GM12892 (cell line): ENCODE data around the gene TCOF1.
A peak's percentile ranks its signal among the peaks of the same experiment; 100 is the strongest.

Source experiments
- DNase-seq: peaks from one replicate; pipeline ENCODE4 v3.0.0; 2011; ENCODE audit not compliant: insufficient read length
- FAIRE-seq: peaks from 2 replicates; lab custom pipeline; 2011; peaks lifted over from hg19 to GRCh38; lab: Jason Lieb, UNC
- POLR2A ChIP-seq: IDR thresholded peaks from 2 replicates; pipeline ENCODE4 v1.6.1; 2011; ENCODE audit warnings: low read depth, low read length, control low read depth
- POLR2AphosphoS5 ChIP-seq: IDR thresholded peaks from 2 replicates; pipeline ENCODE4 v1.6.1; 2011; ENCODE audit warnings: low read depth, low read length, control low read depth
- TAF1 ChIP-seq: IDR thresholded peaks from 2 replicates; pipeline ENCODE4 v1.6.1; 2011; ENCODE audit warnings: low read depth, mild to moderate bottlenecking, control low read depth, low read length, borderline replicate concordance

Gene TCOF1

GRCh38 chr5:150396267-150396666, 38.8 kb downstream of the TCOF1 start:
- TF ChIP-seq POLR2AphosphoS5 = no peak; the same call in 1 of the 2 replicates
- no peak for TF ChIP-seq POLR2A
- TF ChIP-seq TAF1 = no peak
- DNase-seq (no peak), FAIRE-seq (no peak)

- no peak for DNase-seq
- TF ChIP-seq TAF1 = no peak
- peak; percentile 63; the same call in 1 of the 2 replicates for TF ChIP-seq POLR2A
- peak; percentile 81 for TF ChIP-seq POLR2AphosphoS5
- no peak for FAIRE-seq
Measured at GRCh38 chr5:150397146-150397781, 39.8 kb downstream of the TCOF1 start.

GRCh38 chr5:150397782-150398721, 40.6 kb downstream of the TCOF1 start:
- TF ChIP-seq POLR2AphosphoS5 (no peak), TAF1 (0 out of 2 replicates have a peak, but pooled peaks have one; percentile 26)
- no peak for FAIRE-seq
- DNase-seq = no peak

- FAIRE-seq (peak; percentile 96), DNase-seq (peak; percentile 71)
- TF ChIP-seq TAF1 (no peak), POLR2A (peak; percentile 86), POLR2AphosphoS5 (peak; percentile 94)
Measured at GRCh38 chr5:150398722-150399523, 41.4 kb downstream of the TCOF1 start.

GRCh38 chr5:150399524-150400211, 42.2 kb downstream of the TCOF1 start:
- DNase-seq (no peak), FAIRE-seq (no peak)
- peak; percentile 42; the same call in 1 of the 2 replicates for TF ChIP-seq TAF1
- TF ChIP-seq POLR2AphosphoS5 = peak; percentile 58
- peak; percentile 35 for TF ChIP-seq POLR2A

- peak; percentile 82 for FAIRE-seq
- peak; percentile 59 for TF ChIP-seq TAF1
- peak; percentile 98 for TF ChIP-seq POLR2AphosphoS5
- TF ChIP-seq POLR2A = peak; percentile 92
- no peak for DNase-seq
Measured at GRCh38 chr5:150400316-150401075, 43.0 kb downstream of the TCOF1 start.

- DNase-seq = no peak
- FAIRE-seq = no peak
Measured at GRCh38 chr5:150401076-150401375, 43.5 kb downstream of the TCOF1 start.

GRCh38 chr5:150401376-150402228, 44.1 kb downstream of the TCOF1 start:
- FAIRE-seq = peak; percentile 9
- DNase-seq = no peak

More at GRCh38 chr5:150401076-150401375, 43.5 kb downstream of the TCOF1 start:
- no peak for TF ChIP-seq TAF1
- TF ChIP-seq POLR2A = peak; percentile 11; the same call in 1 of the 2 replicates
- peak; percentile 23 for TF ChIP-seq POLR2AphosphoS5

GRCh38 chr5:150402229-150402773, 44.8 kb downstream of the TCOF1 start:
- TF ChIP-seq POLR2A (peak; percentile 76), POLR2AphosphoS5 (peak; percentile 73), TAF1 (no peak)
- FAIRE-seq = no peak
- no peak for DNase-seq

More at GRCh38 chr5:150401376-150402228, 44.1 kb downstream of the TCOF1 start:
- TF ChIP-seq POLR2A (peak; percentile 49), POLR2AphosphoS5 (peak; percentile 90), TAF1 (no peak)
